Cardiac fibroblast (primary cell): ENCODE data around the gene TPMT.

ENCODE experiments used
- DNase-seq, 2 donors: peaks; one replicate each; pipeline versions ENCODE4 v3.0.0 to v3.0.0-alpha.2; 2010; ENCODE audit warnings: low read depth in 2 of 2
- H3K4me3 ChIP-seq, 2 donors: replicated peaks in 1 of 2; 1 replicate in 1 of 2; 2 replicates in 1 of 2; pipeline ENCODE4 v1.5.1; 2011; ENCODE audit warnings: low read depth in 2 of 2, low read length in 2 of 2, mild to moderate bottlenecking in 2 of 2, moderate library complexity in 1 of 2
- CTCF ChIP-seq: IDR thresholded peaks from one replicate; pipeline ENCODE4 v1.5.1; 2011; ENCODE audit warnings: low read depth, mild to moderate bottlenecking, low read length, inconsistent platforms

The TPMT gene

DNA sequence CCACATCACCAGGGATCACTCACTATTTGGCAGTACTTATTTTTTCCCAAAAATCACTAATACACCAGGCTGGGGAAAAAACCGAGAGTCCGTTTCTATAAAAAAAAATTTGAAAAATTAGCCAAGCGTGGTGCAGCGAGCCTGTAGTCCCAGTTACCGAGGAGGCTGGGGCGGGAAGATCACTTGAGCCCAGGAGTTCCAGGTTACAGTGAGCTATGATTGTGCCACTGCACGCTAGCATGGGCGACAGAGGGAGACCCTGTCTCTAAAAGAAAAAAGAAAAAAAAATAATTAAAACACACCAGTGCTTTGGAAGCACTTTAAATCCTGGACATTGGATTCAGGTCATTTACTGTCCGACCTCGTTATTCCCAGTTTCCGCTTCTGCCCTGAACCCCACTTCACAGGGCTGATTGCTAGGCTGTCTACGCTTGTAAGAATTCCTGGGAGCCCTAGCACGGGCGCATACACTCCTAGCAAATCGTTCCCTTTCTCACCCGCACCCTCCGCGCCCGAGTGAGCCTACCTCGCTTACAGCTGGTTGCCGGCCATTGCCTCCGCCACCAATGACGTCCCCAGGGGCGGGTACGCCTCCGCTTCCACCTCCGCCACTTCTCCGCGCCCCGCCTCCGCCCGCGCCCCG is at the start of gene TPMT:
TSS of gene TPMT (minus strand) at position 571 of the 643 bp plus-strand sequence. CDS start 5,950 bp downstream, outside the sequence.
- TF ChIP-seq CTCF, result no peak
- peak within 1 kb of the TSS; percentile 95 to 100 for H3K4me3 ChIP-seq
- DNase-seq, result peak in 1 of 2 donors; percentile 11

- no peak overlapping the region for H3K4me3 ChIP-seq
- no peak for DNase-seq
- no peak for TF ChIP-seq CTCF
Observed at GRCh38 chr6:18203786-18204185, 48.9 kb upstream of the TPMT start.

GRCh38 chr6:18192026-18192425 is 37.1 kb upstream of the TPMT start:
- DNase-seq, result no peak
- TF ChIP-seq CTCF, result no peak
- H3K4me3 ChIP-seq, result no peak overlapping the region

DNA sequence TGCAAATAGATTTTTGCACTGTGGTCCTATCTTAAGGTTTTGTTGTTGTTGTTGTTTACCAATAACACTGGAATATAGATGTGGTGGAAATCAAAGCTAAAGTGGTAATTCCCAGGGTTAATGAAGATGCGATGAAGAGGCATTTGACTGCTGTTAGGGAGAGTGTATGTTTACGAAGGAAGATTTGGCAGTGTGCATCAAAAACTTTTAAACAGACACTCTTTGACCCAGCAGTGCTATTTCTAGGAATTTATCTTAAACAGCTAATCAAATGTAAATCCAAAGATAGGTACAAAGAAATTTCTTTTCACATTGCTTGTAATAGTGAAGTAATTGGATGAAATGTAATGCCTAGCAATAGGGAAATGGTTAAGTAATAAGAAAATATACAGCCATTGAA is 34.3 kb upstream of the TPMT start:
- TF ChIP-seq CTCF, result no peak
- H3K4me3 ChIP-seq, result no peak overlapping the region
- no peak for DNase-seq

- DNase-seq, result no peak
- no peak overlapping the region for H3K4me3 ChIP-seq
- no peak for TF ChIP-seq CTCF
Observed at GRCh38 chr6:18187701-18188100, 32.8 kb upstream of the TPMT start.

DNA sequence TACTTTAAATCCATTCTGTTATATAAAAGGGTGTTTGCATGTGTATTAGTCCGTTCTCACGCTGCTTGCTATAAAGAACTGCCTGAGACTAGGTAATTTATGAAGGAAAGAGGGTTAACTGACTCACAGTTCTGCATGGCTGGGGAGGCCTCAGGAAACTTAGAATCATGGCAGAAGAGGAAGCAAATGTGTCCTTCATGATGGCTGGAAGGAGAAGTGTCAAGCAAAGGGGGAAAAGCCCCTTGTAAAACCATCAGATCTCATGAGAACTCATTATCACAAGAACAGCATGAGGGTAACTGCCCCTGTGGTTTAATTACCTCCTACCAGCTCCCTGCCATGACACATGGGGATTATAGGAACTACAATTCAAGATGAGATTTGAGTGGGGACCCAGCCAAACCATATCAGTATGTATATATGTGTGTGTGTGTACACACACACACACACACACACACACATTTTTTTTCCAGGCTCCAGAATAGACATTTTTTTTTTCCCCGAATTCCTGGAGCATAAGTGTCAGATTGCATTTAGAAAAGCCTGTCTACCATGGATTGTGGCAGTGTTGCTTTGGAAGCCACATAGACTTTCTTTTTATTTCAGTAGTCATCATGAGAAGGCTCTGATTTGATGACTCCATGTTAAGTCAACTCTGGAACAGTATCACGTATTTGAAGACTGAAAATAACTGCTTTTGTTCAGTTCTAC is 31.8 kb upstream of the TPMT start:
- TF ChIP-seq CTCF, result no peak
- DNase-seq, result no peak

More for the DNA sequence above, 31.8 kb upstream of the TPMT start:
- H3K4me3 ChIP-seq, result no peak overlapping the region
